VCaP (cell line): Measurements from ENCODE around the gene ASPRV1.

Experiments used
- H3K27ac ChIP-seq: fragments of 450-650 bp; 2 replicates; pipeline ENCODE4 v1.5.1; 2017
- CTCF ChIP-seq: fragments of 450-650 bp; conservative IDR thresholded peaks from 2 replicates; pipeline ENCODE4 v1.5.1; 2017; ENCODE audit warnings: mild to moderate bottlenecking, moderate library complexity

Gene ASPRV1

GRCh38 chr2:69943843-69944525 is 17.4 kb downstream of the ASPRV1 start:
- no peak overlapping the region for H3K27ac ChIP-seq
- no peak for TF ChIP-seq CTCF

- H3K27ac ChIP-seq, result no peak overlapping the region
- TF ChIP-seq CTCF, result no peak
Measured at GRCh38 chr2:69943000-69943842, 18.2 kb downstream of the ASPRV1 start.

GRCh38 chr2:69940691-69941090 is 20.7 kb downstream of the ASPRV1 start:
- H3K27ac ChIP-seq, result no peak overlapping the region
- TF ChIP-seq CTCF, result no peak

GRCh38 chr2:69939722-69940121 is 21.7 kb downstream of the ASPRV1 start:
- TF ChIP-seq CTCF, result no peak
- no peak overlapping the region for H3K27ac ChIP-seq

GRCh38 chr2:69937968-69938367 is 23.5 kb downstream of the ASPRV1 start:
- TF ChIP-seq CTCF, result no peak
- H3K27ac ChIP-seq, result no peak overlapping the region

GRCh38 chr2:69936906-69937305 is 24.5 kb downstream of the ASPRV1 start:
- H3K27ac ChIP-seq, result no peak overlapping the region
- TF ChIP-seq CTCF, result no peak

- no peak overlapping the region for H3K27ac ChIP-seq
- TF ChIP-seq CTCF, result no peak
Measured at GRCh38 chr2:69935011-69935410, 26.4 kb downstream of the ASPRV1 start.
